ENCODE data around the gene NTM. TPM values are rescaled to one million over a fixed set of nuclear protein-coding genes. Genes with fewer than 3 reads are reported as not detected.

Gene NTM
- total RNA-seq, 2 experiments from 2014 or later = not detected

GRCh38 chr11:131850507-131850906, 480.1 kb downstream of the NTM start:
- H3K36me3 Mint-ChIP-seq (ENCODE audit: low read depth) = no peaks in the 10 kb centered on the region
- CTCF ChIA-PET = no interaction called here

DNA sequence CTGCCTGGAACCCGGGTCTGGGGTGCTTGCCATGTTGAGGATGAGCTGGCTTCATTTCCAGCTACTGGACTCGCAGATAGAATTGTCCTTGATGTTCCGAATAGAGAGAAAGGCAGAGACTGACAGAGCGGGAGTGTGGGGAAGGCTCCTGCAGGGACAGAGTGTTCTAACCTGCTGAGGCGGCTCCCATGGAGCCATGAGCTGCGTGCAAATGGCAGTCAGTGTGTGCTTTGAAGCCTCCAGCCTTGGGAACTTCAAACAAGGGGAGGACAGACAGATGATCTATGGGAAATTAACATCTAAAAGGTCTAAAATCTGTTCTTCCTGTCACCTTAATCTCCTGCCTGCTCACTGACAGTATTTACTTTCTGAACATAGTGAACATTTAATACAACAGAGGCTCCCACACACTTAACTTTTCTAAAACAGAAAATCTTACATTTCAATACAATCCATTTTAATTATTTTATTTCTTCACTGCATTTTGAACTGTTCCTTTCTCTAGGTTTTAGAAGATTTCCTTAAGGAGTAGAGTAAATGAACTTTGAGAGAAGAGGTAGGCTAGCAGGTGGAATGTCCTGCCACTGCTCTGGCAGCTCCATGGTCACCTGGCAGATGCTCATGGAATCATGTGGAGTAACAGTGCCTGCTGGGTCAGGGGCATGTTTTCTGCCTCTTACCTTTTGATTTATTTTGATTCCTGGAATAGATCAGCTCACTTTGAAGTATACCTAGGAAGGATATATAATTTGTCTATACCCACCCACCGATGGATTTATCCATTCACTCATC, 481.7 kb downstream of the NTM start:
- no peak for ATAC-seq
- Mint-ChIP-seq H3K4me1 (ENCODE audit: low read depth) (no peaks in the 10 kb centered on the region), H3K9me3 (no peaks in the 10 kb centered on the region), H3K27me3 (no peaks in the 10 kb centered on the region), H3K4me3 (no peak overlapping the region), H3K27ac (no peak overlapping the region), H3K36me3 (ENCODE audit: low read depth) (no peaks in the 10 kb centered on the region)
- intact Hi-C loops (cut with micrococcal nuclease) = no loop called here
- ChIA-PET CTCF (no interaction called here), POLR2A (interaction anchor here (0.5 kb wide), 1 partner anchor 862 kb away, joined by 3 read pairs; no protein-coding TSS in a partner anchor)
- TF ChIP-seq, protein P1, sequence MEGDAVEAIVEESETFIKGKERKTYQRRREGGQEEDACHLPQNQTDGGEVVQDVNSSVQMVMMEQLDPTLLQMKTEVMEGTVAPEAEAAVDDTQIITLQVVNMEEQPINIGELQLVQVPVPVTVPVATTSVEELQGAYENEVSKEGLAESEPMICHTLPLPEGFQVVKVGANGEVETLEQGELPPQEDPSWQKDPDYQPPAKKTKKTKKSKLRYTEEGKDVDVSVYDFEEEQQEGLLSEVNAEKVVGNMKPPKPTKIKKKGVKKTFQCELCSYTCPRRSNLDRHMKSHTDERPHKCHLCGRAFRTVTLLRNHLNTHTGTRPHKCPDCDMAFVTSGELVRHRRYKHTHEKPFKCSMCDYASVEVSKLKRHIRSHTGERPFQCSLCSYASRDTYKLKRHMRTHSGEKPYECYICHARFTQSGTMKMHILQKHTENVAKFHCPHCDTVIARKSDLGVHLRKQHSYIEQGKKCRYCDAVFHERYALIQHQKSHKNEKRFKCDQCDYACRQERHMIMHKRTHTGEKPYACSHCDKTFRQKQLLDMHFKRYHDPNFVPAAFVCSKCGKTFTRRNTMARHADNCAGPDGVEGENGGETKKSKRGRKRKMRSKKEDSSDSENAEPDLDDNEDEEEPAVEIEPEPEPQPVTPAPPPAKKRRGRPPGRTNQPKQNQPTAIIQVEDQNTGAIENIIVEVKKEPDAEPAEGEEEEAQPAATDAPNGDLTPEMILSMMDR (IDR thresholded peaks at IDR 0.05) = no peak
- DNase-seq = no peak

More at GRCh38 chr11:131850507-131850906, 480.1 kb downstream of the NTM start:
- H3K9me3 Mint-ChIP-seq = no peaks in the 10 kb centered on the region
- TF ChIP-seq, protein P1 (IDR thresholded peaks at IDR 0.05) = no peak
- intact Hi-C loops (cut with micrococcal nuclease) = no loop called here
- no peaks in the 10 kb centered on the region for H3K4me1 Mint-ChIP-seq (ENCODE audit: low read depth)
- H3K27ac Mint-ChIP-seq = no peak overlapping the region
- no peak overlapping the region for H3K4me3 Mint-ChIP-seq
- no peak for DNase-seq
- peaks cover 4% of the 10 kb centered on the region for H3K27me3 Mint-ChIP-seq
- no peak for ATAC-seq
- POLR2A ChIA-PET = no interaction called here

- ChIA-PET CTCF (no interaction called here), POLR2A (no interaction called here)
- H3K27ac Mint-ChIP-seq = no peak overlapping the region
- H3K4me1 Mint-ChIP-seq (ENCODE audit: low read depth) = no peaks in the 10 kb centered on the region
- ATAC-seq (no peak), DNase-seq (no peak)
- H3K4me3 Mint-ChIP-seq = no peak overlapping the region
- H3K9me3 Mint-ChIP-seq = no peaks in the 10 kb centered on the region
- intact Hi-C loops (cut with micrococcal nuclease) = no loop called here
- H3K27me3 Mint-ChIP-seq = no peaks in the 10 kb centered on the region
- TF ChIP-seq, protein P1 (IDR thresholded peaks at IDR 0.05) = no peak
- H3K36me3 Mint-ChIP-seq (ENCODE audit: low read depth) = no peaks in the 10 kb centered on the region
Measured at GRCh38 chr11:131852757-131853156, 482.3 kb downstream of the NTM start.

- Mint-ChIP-seq H3K27ac (no peak overlapping the region), H3K36me3 (ENCODE audit: low read depth) (no peaks in the 10 kb centered on the region), H3K27me3 (no peaks in the 10 kb centered on the region), H3K4me1 (ENCODE audit: low read depth) (no peaks in the 10 kb centered on the region), H3K9me3 (no peaks in the 10 kb centered on the region), H3K4me3 (no peak overlapping the region)
- TF ChIP-seq, protein P1 (IDR thresholded peaks at IDR 0.05) = no peak
- CTCF ChIA-PET = no interaction called here
- POLR2A ChIA-PET = no interaction called here
- intact Hi-C loops (cut with micrococcal nuclease) = no loop called here
- DNase-seq (no peak), ATAC-seq (no peak)
Measured at GRCh38 chr11:131854391-131854790, 484.0 kb downstream of the NTM start.

- DNase-seq (no peak), ATAC-seq (no peak)
- Mint-ChIP-seq H3K36me3 (ENCODE audit: low read depth) (no peaks in the 10 kb centered on the region), H3K4me3 (no peak overlapping the region), H3K4me1 (ENCODE audit: low read depth) (no peaks in the 10 kb centered on the region), H3K27ac (no peak overlapping the region), H3K9me3 (no peaks in the 10 kb centered on the region), H3K27me3 (no peaks in the 10 kb centered on the region)
- TF ChIP-seq, protein P1 (IDR thresholded peaks at IDR 0.05) = no peak
- ChIA-PET POLR2A (interaction anchor here (0.6 to 0.7 kb wide), 2 partner anchors 116 to 512 kb away, joined by 3 read pairs; no protein-coding TSS in a partner anchor), CTCF (no interaction called here)
- intact Hi-C loops (cut with micrococcal nuclease) = no loop called here
Measured at GRCh38 chr11:131855320-131855719, 484.9 kb downstream of the NTM start.
